Activated naive CD4-positive, alpha-beta T cell treated with anti-CD3 and anti-CD28 coated beads, Interleukin-2, amount 10 ng/mL, durations not matched to agents 7 days and 5 days (primary cell): ENCODE data around the gene EXD3.
"Not testable (repeated sequence)": the region's sequence is repeated elsewhere in the genome, so short reads cannot be mapped to it uniquely, and the experiment has no call there.

Experiments
- CTCF ChIA-PET: fragments of 350-600 bp; sonication (Branson Sonifier 250); formaldehyde crosslinking; loops from one replicate; lab custom pipeline; 2021; ENCODE audit warnings: antibody characterized with exemption; lab: Charles Lee
- DNase-seq: peaks from one replicate; pipeline ENCODE4 v3.0.0-alpha.2; 2020
- H3K27ac Mint-ChIP-seq: one replicate; pipeline ENCODE4 v1.8.0; 2021; ENCODE audit warnings: mild to moderate bottlenecking, moderate library complexity, mixed read lengths
- H3K27me3 Mint-ChIP-seq: one replicate; pipeline ENCODE4 v1.8.0; 2021; ENCODE audit warnings: mild to moderate bottlenecking, mixed read lengths
- H3K36me3 Mint-ChIP-seq: one replicate; pipeline ENCODE4 v1.8.0; 2021; ENCODE audit warnings: mixed read lengths
- H3K4me1 Mint-ChIP-seq: one replicate; pipeline ENCODE4 v1.8.0; 2021; ENCODE audit warnings: mixed read lengths
- H3K4me3 Mint-ChIP-seq: one replicate; pipeline ENCODE4 v1.8.0; 2021; ENCODE audit warnings: mild to moderate bottlenecking, moderate library complexity, mixed read lengths
- H3K9me3 Mint-ChIP-seq: one replicate; pipeline ENCODE4 v1.8.0; 2021; ENCODE audit warnings: mixed read lengths

The EXD3 gene

GRCh38 chr9:137350696-137351584, 72.0 kb downstream of the EXD3 start:
- H3K27ac Mint-ChIP-seq: no peak overlapping the region
- CTCF ChIA-PET: no interaction called here
- H3K36me3 Mint-ChIP-seq: no peaks in the 10 kb centered on the region
- H3K27me3 Mint-ChIP-seq: no peaks in the 10 kb centered on the region
- H3K9me3 Mint-ChIP-seq: peaks cover 4% of the 10 kb centered on the region
- no peaks in the 10 kb centered on the region for H3K4me1 Mint-ChIP-seq
- H3K4me3 Mint-ChIP-seq: no peak overlapping the region
- no peak for DNase-seq

DNA sequence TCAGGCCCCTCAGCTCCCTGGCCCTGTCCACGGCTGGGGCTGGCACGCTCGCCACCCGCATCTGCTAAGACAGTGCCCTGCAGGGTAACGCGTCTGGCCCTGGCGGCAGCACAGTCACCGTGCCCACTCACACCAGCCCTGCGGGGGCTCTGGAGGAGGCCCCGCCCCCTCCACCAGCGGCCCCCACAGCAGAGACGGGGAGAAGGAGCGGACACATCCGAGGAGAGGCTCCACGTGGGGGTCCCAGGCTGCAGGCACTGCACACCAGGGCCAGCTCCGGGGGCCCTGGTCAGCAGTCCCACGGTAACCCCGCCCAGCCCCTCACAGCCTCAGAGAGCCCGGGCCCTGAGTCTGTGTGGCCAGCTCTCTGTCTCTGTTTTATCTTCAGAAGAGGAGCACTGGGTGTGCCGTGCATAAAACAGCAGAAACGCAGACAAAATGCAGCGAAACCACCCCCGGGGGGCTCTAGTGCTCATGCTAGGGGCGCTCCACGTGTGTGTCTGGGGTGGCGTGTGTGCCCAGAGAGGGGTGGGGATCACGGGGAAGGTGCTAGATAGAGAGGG, 73.4 kb downstream of the EXD3 start:
- no peak for DNase-seq
- Mint-ChIP-seq H3K4me1 (no peaks in the 10 kb centered on the region), H3K27me3 (no peaks in the 10 kb centered on the region), H3K36me3 (no peaks in the 10 kb centered on the region), H3K4me3 (no peak overlapping the region), H3K9me3 (peaks cover 4% of the 10 kb centered on the region), H3K27ac (no peak overlapping the region)
- CTCF ChIA-PET: no interaction called here

GRCh38 chr9:137348769-137349470, 74.0 kb downstream of the EXD3 start:
- CTCF ChIA-PET: no interaction called here
- H3K4me3 Mint-ChIP-seq: no peak overlapping the region
- no peak for DNase-seq
- no peaks in the 10 kb centered on the region for H3K4me1 Mint-ChIP-seq
- H3K27ac Mint-ChIP-seq: no peak overlapping the region
- H3K27me3 Mint-ChIP-seq: no peaks in the 10 kb centered on the region
- H3K36me3 Mint-ChIP-seq: no peaks in the 10 kb centered on the region
- H3K9me3 Mint-ChIP-seq: peaks cover 4% of the 10 kb centered on the region

DNA sequence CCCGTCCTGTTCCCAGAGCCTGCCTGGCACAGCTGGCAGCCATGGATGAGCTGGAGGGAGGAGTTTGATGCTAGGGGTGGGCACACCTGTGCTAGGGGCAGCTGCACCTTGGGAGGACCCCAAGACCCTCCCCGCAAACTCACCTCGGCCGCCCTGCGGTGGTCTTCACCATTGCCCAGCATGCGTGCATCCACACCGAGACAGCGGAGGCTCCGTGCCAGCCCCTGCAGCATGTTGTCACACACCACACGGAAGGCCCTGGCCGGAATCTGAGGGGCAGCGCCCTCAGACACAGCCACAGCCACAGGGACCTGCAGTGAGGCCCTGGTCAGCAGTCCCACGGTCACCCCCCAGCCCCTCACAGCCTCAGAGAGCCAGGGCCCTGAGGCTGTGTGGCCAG, 75.0 kb downstream of the EXD3 start:
- no peak overlapping the region for H3K4me3 Mint-ChIP-seq
- H3K27ac Mint-ChIP-seq: no peak overlapping the region
- H3K27me3 Mint-ChIP-seq: no peaks in the 10 kb centered on the region
- H3K9me3 Mint-ChIP-seq: peaks cover 4% of the 10 kb centered on the region
- CTCF ChIA-PET: no interaction called here
- DNase-seq: no peak
- H3K4me1 Mint-ChIP-seq: no peaks in the 10 kb centered on the region
- H3K36me3 Mint-ChIP-seq: no peaks in the 10 kb centered on the region

- H3K4me1 Mint-ChIP-seq: peaks cover 7% of the 10 kb centered on the region
- H3K27me3 Mint-ChIP-seq: no peaks in the 10 kb centered on the region
- peaks cover 4% of the 10 kb centered on the region for H3K9me3 Mint-ChIP-seq
- H3K27ac Mint-ChIP-seq: no peak overlapping the region
- H3K4me3 Mint-ChIP-seq: no peak overlapping the region
- no peaks in the 10 kb centered on the region for H3K36me3 Mint-ChIP-seq
- CTCF ChIA-PET: no interaction called here
- no peak for DNase-seq
Observed at GRCh38 chr9:137342482-137342881, 80.5 kb downstream of the EXD3 start.

DNA sequence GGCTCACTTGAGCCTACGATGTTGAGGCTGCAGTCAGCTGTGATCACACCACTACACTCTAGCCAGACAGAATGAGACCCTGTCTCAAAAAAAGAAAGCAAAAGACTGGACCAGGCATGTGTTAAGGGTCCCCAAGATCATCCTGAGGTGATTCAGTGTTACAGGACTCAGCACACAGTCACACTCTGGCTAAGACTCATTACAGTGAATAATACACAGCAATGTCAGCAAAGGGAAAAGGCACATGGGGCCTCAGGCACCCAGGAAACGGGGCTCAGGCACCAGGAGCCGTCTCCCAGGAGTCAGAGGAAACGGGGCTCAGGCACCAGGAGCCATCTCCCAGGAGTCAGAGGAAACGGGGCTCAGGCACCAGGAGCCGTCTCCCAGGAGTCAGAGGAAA, 81.7 kb downstream of the EXD3 start:
- peaks cover 2% of the 10 kb centered on the region for H3K9me3 Mint-ChIP-seq
- CTCF ChIA-PET: no interaction called here
- H3K36me3 Mint-ChIP-seq: no peaks in the 10 kb centered on the region
- no peak overlapping the region for H3K27ac Mint-ChIP-seq
- no peak for DNase-seq
- H3K4me3 Mint-ChIP-seq: no peak overlapping the region
- H3K4me1 Mint-ChIP-seq: peaks cover 7% of the 10 kb centered on the region
- no peaks in the 10 kb centered on the region for H3K27me3 Mint-ChIP-seq

DNA sequence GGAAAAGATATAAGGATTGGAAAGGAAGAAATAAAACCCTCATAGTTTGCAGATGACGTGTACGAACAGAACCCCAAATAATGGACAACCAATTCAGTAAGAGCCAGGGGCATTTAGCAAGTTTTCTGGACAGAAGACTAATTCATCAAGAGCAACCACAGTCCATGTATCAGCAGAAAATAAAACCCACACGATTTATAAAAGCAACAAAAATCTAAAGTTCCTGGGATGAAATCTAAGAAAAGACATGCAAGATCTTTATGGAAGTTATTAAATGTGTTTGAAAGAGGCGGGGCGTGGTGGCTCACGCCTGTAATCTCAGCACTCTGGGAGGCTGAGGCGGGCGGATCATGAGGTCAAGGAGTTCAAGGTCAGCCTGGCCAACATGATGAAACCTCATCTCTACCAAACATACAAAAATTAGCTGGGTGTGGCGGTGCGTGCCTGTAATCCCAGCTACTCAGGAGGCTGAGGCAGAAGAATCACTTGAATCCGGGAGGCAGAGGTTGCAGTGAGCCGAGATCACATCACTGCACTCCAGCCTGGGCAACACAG, 83.0 kb downstream of the EXD3 start:
- H3K27ac Mint-ChIP-seq, CTCF ChIA-PET, DNase-seq, H3K36me3 Mint-ChIP-seq, H3K27me3 Mint-ChIP-seq, H3K4me3 Mint-ChIP-seq, H3K9me3 Mint-ChIP-seq, H3K4me1 Mint-ChIP-seq: not testable (repeated sequence)

DNA sequence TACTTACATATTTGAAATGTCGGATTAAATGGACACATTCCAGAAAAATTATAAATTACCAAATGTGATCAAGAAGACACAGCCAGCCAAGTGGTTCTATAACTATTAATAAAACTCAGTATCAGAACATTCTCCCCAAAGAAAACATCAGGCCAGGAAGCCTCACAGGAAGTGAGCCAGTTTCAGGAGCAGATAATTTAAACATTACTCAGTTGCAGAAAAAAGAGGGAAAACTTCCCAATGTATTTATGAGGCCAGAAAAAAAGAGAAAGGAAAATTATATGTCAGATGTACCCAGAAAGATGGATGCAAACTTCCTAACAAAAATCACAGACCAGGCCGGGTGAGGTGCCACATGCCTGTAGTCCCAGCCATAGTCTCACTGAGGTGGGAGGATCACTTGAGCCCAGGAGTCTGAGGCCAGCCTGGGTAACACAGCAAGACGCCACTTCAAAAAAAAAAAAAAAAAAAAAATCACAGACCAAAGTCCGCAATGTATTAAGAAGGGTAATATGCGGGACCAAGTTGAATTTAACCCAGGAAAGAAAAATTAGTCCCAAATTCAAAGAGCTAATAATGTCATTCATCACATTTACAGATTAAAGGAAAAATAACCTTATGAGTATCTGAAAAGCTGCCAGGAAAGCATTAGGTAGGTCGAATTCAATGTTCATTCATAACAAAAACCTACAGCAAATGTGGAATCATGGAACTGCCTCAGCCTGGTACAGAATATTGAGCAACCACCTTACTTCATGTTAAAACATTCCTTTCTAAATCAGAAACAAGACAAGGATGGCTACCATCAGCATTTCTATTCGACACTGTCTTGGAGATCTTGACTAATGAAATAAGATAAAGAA, 83.7 kb downstream of the EXD3 start:
- Mint-ChIP-seq H3K4me3 (no peak overlapping the region), H3K27me3 (no peaks in the 10 kb centered on the region), H3K9me3 (peaks cover 8% of the 10 kb centered on the region), H3K36me3 (no peaks in the 10 kb centered on the region), H3K27ac (no peak overlapping the region), H3K4me1 (peaks cover 7% of the 10 kb centered on the region)
- CTCF ChIA-PET: interaction anchor here (0.6 kb wide), 1 partner anchor 109 kb away, joined by 4 read pairs; no protein-coding TSS in a partner anchor
- DNase-seq: no peak

DNA sequence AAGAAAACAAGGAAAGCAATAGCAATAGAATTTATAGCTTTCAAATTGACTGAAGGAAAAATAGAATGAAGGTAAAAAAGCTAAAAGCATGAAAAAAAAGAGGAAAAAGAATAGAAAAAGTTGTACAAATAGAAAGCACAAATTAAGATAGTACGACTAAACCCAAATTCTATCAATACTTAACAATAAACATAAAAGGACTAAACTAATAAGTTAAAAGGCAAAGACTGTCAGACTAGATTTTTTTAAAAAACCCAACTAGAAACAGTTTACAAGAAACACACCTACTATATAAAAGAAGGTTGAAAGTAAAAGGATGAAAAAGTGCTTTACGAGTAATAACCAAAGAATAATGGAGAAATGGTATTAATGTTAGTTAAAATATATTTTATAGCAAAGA, 86.2 kb downstream of the EXD3 start:
- CTCF ChIA-PET: no interaction called here

DNA sequence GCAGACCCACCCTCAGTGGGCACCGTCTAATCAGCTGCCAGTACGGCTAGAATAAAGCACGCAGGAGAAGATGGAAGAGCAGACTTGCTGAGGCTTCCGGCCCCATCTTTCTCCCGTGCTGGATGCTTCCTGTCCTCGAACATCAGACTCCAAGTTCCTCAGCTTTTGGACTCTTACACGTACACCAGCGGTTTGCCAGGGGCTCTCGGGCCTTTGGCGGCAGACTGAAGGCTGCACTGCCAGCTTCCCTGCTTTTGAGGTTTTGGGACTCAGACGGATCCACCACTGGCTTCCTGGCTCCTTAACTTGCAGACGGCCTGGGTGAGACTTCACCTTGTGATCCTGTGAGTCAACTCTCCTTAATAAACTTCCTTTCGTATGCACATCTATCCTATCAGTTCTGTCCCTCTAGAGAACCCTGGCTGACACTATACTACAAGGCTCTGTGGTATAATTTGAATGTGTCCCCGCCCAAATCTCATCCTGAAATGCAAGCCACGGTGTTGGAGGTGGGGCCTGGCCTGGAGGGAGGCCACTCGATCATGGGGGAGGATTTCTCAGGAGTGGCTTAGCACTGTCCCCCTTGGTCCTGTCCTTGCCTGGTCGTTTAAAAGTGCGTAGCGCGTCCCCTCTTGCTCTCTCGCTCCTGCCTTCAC, 89.8 kb downstream of the EXD3 start:
- no peak overlapping the region for H3K4me3 Mint-ChIP-seq
- no peaks in the 10 kb centered on the region for H3K27me3 Mint-ChIP-seq
- peaks cover 19% of the 10 kb centered on the region for H3K9me3 Mint-ChIP-seq
- H3K4me1 Mint-ChIP-seq: no peaks in the 10 kb centered on the region
- DNase-seq: no peak
- no peak overlapping the region for H3K27ac Mint-ChIP-seq
- CTCF ChIA-PET: no interaction called here
- peaks cover 1% of the 10 kb centered on the region for H3K36me3 Mint-ChIP-seq

More for the DNA sequence above, 86.2 kb downstream of the EXD3 start:
- no peak for DNase-seq
- Mint-ChIP-seq H3K27me3 (no peaks in the 10 kb centered on the region), H3K36me3 (no peaks in the 10 kb centered on the region), H3K27ac (no peak overlapping the region), H3K4me3 (no peak overlapping the region), H3K4me1 (peaks cover 7% of the 10 kb centered on the region), H3K9me3 (peaks cover 11% of the 10 kb centered on the region)

GRCh38 chr9:137331929-137332328, 91.0 kb downstream of the EXD3 start:
- DNase-seq: no peak
- Mint-ChIP-seq H3K9me3 (peaks cover 21% of the 10 kb centered on the region), H3K36me3 (peaks cover 1% of the 10 kb centered on the region), H3K27ac (no peak overlapping the region), H3K4me1 (peaks cover 4% of the 10 kb centered on the region), H3K4me3 (no peak overlapping the region), H3K27me3 (peaks cover 5% of the 10 kb centered on the region)
- CTCF ChIA-PET: no interaction called here

DNA sequence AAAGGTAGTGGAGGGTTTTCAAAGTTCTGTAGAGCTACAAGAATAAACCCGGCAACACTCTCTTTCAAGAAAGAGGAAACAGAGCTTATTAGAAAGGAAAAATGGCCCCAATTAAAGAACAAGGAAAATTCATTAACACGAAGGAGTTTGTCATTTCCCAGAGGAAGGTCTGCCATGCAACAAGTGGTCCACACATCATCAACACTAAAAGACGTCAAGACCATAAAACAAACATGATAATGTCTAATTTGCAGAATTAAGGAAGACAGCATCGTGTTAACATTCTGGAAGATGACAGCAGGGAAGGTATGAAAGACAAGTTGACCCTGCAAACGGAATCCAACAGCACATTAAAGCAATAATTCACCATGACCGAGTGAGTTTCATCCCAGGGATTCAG, 92.3 kb downstream of the EXD3 start:
- Mint-ChIP-seq H3K27ac (no peak overlapping the region), H3K9me3 (peaks cover 15% of the 10 kb centered on the region), H3K4me3 (no peak overlapping the region), H3K27me3 (peaks cover 11% of the 10 kb centered on the region), H3K36me3 (peaks cover 1% of the 10 kb centered on the region), H3K4me1 (peaks cover 16% of the 10 kb centered on the region)
- CTCF ChIA-PET: no interaction called here
- DNase-seq: no peak

- H3K4me3 Mint-ChIP-seq, DNase-seq, H3K36me3 Mint-ChIP-seq, H3K27ac Mint-ChIP-seq, CTCF ChIA-PET: not testable (repeated sequence)
- peaks cover 13% of the 10 kb centered on the region for H3K9me3 Mint-ChIP-seq
- peaks cover 19% of the 10 kb centered on the region for H3K4me1 Mint-ChIP-seq
- H3K27me3 Mint-ChIP-seq: peaks cover 12% of the 10 kb centered on the region
Observed at GRCh38 chr9:137329590-137329989, 93.4 kb downstream of the EXD3 start.
